Measurements from ENCODE around the gene SETD6. TPM values are rescaled to one million over a fixed set of nuclear protein-coding genes. Genes with fewer than 3 reads are reported as not detected.

SETD6 gene
- polyA plus RNA-seq, 1 of the 3 experiments (the other 2 are of a cell fraction) = 17.2 TPM

DNA sequence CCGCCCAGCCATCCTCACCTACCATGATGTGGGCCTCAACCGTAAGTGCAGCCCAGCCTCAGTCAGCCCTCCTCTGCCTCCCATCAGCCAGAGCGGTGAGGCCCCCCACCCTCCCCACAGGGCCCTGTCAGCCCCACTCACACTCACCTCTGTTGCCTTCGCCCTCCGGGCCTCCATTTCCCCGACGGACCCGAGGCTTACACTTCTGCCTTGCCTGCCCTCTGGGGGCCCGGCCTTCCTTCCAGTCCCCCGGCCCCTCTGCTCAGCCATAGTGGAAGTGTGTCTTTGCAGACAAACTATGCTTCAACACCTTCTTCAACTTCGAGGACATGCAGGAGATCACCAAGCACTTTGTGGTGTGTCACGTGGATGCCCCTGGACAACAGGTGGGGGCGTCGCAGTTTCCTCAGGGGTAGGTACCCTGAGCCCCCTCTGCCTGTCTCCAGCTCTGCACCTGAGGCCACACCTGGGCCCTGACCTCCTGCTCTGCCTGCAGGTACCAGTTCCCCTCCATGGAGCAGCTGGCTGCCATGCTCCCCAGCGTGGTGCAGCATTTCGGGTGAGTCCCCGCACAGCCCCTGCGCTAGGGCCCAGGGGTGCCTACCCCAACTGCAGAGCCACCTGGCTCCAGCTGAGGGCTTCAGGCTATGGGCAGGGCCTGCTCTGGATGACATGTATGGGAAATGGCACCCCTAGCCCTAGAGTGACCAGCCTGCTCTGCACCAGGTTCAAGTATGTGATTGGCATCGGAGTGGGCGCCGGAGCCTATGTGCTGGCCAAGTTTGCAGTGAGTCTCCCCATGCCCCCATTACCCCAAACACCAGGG, 11.2 kb upstream of the SETD6 start:
- Histone ChIP-seq H3K27ac (ENCODE audit: low read depth in 2 of 2, low read length in 1 of 2) (no peak overlapping the region), H2AFZ (ENCODE audit: low read depth) (no peak overlapping the region), H3K36me3 (replicated peaks in 1 of 2; ENCODE audit: control insufficient read depth in 1 of 2, insufficient read depth in 2 of 2, low read length in 1 of 2) (peaks cover 0 to 25% of the 10 kb centered on the region in 2 experiments), H3K27me3 (ENCODE audit: insufficient read depth) (no peaks in the 10 kb centered on the region), H3F3A (replicated peaks; ENCODE audit: insufficient read depth) (no peaks in the 10 kb centered on the region), H3K79me2 (ENCODE audit: insufficient read depth) (peaks cover 8% of the 10 kb centered on the region; the same call in 1 of the 2 replicates), H3K9me2 (no peaks in the 10 kb centered on the region), H3K4me2 (no peak overlapping the region), H3K4me3 (ENCODE audit: low read depth in 2 of 2, low read length in 1 of 2) (no peak overlapping the region), H3K9ac (no peak overlapping the region), H3K9me3 (no peaks in the 10 kb centered on the region), H3K4me1 (ENCODE audit: control insufficient read depth in 1 of 2, insufficient read depth in 2 of 2, low read depth in 1 of 2, low read length in 1 of 2) (peaks cover 4 to 22% of the 10 kb centered on the region in 2 experiments; a peak in 2 of 4 replicates), H4K20me1 (ENCODE audit: insufficient read depth) (no peaks in the 10 kb centered on the region)
- DNase-seq = no peak
- ChIA-PET CTCF (no interaction called here), POLR2A (no interaction called here)
- WGBS (ENCODE audit: low lambda C conversion rate) = 95% methylated on average over 14 of the region's 21 CpGs
- no peak for TF ChIP-seq GATA2 (CRISPR knock-in tag; IDR thresholded peaks at IDR 0.05)

DNA sequence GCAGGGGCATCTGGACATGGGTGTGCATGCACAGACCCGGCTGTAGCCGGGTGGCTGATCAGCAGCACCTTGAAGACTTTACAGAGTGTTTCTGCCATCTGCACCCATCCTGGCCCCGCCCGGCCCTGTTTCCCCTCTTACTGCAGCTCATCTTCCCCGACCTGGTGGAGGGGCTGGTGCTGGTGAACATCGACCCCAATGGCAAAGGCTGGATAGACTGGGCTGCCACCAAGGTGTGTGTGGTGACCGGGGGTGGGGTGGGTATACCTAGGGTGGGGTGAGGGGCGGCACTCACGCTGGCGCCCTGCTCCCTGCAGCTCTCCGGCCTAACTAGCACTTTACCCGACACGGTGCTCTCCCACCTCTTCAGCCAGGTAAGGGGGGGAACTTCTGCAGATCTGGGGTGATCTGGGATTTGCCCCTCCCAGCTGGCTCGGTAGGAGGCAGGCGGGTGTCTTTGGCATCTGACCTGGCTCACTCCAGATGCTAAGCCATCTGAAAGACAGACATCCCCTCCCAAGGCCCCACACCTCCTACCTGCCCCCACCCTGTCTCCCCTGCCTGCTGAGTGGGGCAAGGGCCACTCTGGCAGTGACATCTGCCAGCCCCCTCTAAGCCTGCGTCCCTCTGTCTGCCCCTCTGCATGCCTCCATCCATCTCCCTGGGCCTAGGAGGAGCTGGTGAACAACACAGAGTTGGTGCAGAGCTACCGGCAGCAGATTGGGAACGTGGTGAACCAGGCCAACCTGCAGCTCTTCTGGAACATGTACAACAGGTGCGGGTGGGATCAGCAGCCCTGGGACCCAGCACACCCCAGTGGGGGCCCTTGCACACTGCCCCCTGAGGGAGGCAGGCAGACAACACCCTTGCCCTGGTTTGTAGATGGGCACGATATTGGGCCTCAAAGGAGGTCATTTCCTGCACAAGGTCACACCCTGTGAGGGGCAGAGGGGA, 8.8 kb upstream of the SETD6 start:
- Histone ChIP-seq H3K4me2 (no peak overlapping the region), H3K79me2 (ENCODE audit: insufficient read depth) (peaks cover 2% of the 10 kb centered on the region; the same call in 1 of the 2 replicates), H3K9me2 (no peaks in the 10 kb centered on the region), H3K9me3 (no peaks in the 10 kb centered on the region), H3K9ac (no peak overlapping the region), H3K27me3 (ENCODE audit: insufficient read depth) (no peaks in the 10 kb centered on the region), H4K20me1 (ENCODE audit: insufficient read depth) (no peaks in the 10 kb centered on the region), H2AFZ (ENCODE audit: low read depth) (no peak overlapping the region), H3F3A (replicated peaks; ENCODE audit: insufficient read depth) (no peaks in the 10 kb centered on the region), H3K4me3 (ENCODE audit: low read depth in 2 of 2, low read length in 1 of 2) (no peak overlapping the region), H3K27ac (ENCODE audit: low read depth in 2 of 2, low read length in 1 of 2) (no peak overlapping the region), H3K36me3 (replicated peaks in 1 of 2; ENCODE audit: control insufficient read depth in 1 of 2, insufficient read depth in 2 of 2, low read length in 1 of 2) (peaks cover 0 to 29% of the 10 kb centered on the region in 2 experiments), H3K4me1 (ENCODE audit: control insufficient read depth in 1 of 2, insufficient read depth in 2 of 2, low read depth in 1 of 2, low read length in 1 of 2) (peaks cover under 1 to 6% of the 10 kb centered on the region in 2 experiments; a peak in 2 of 4 replicates)
- no peak for TF ChIP-seq CHD2 (IDR thresholded peaks at IDR 0.05; ENCODE audit: low read length, partially characterized antibody)
- TF ChIP-seq FOXJ3 (CRISPR knock-in tag; IDR thresholded peaks at IDR 0.05) = no peak
- TF ChIP-seq, protein P1, sequence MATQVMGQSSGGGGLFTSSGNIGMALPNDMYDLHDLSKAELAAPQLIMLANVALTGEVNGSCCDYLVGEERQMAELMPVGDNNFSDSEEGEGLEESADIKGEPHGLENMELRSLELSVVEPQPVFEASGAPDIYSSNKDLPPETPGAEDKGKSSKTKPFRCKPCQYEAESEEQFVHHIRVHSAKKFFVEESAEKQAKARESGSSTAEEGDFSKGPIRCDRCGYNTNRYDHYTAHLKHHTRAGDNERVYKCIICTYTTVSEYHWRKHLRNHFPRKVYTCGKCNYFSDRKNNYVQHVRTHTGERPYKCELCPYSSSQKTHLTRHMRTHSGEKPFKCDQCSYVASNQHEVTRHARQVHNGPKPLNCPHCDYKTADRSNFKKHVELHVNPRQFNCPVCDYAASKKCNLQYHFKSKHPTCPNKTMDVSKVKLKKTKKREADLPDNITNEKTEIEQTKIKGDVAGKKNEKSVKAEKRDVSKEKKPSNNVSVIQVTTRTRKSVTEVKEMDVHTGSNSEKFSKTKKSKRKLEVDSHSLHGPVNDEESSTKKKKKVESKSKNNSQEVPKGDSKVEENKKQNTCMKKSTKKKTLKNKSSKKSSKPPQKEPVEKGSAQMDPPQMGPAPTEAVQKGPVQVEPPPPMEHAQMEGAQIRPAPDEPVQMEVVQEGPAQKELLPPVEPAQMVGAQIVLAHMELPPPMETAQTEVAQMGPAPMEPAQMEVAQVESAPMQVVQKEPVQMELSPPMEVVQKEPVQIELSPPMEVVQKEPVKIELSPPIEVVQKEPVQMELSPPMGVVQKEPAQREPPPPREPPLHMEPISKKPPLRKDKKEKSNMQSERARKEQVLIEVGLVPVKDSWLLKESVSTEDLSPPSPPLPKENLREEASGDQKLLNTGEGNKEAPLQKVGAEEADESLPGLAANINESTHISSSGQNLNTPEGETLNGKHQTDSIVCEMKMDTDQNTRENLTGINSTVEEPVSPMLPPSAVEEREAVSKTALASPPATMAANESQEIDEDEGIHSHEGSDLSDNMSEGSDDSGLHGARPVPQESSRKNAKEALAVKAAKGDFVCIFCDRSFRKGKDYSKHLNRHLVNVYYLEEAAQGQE (IDR thresholded peaks at IDR 0.05; ENCODE audit: low read depth, low read length) = no peak
- TF ChIP-seq SIN3A (IDR thresholded peaks at IDR 0.05; ENCODE audit: borderline replicate concordance, low read depth, low read length) = no peak
- no peak for TF ChIP-seq CTCF (IDR thresholded peaks at IDR 0.05)
- no peak for TF ChIP-seq ELF1 (IDR thresholded peaks at IDR 0.05)
- TF ChIP-seq, protein P2, sequence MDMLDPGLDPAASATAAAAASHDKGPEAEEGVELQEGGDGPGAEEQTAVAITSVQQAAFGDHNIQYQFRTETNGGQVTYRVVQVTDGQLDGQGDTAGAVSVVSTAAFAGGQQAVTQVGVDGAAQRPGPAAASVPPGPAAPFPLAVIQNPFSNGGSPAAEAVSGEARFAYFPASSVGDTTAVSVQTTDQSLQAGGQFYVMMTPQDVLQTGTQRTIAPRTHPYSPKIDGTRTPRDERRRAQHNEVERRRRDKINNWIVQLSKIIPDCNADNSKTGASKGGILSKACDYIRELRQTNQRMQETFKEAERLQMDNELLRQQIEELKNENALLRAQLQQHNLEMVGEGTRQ (IDR thresholded peaks at IDR 0.05; ENCODE audit: borderline replicate concordance, low read depth, low read length) = no peak
- TF ChIP-seq TEAD4 (IDR thresholded peaks at IDR 0.05; ENCODE audit: borderline replicate concordance, insufficient read depth) = no peak
- TF ChIP-seq MEF2A (IDR thresholded peaks at IDR 0.05; ENCODE audit: borderline replicate concordance, low read depth) = no peak
- TF ChIP-seq, protein P3, sequence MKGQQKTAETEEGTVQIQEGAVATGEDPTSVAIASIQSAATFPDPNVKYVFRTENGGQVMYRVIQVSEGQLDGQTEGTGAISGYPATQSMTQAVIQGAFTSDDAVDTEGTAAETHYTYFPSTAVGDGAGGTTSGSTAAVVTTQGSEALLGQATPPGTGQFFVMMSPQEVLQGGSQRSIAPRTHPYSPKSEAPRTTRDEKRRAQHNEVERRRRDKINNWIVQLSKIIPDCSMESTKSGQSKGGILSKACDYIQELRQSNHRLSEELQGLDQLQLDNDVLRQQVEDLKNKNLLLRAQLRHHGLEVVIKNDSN (IDR thresholded peaks at IDR 0.05; ENCODE audit: borderline replicate concordance, low read depth) = no peak
- ChIA-PET CTCF (interaction anchor here (1.0 to 1.7 kb wide), 5 partner anchors 11 to 170 kb away, joined by 3 to 9 read pairs (median 5); no protein-coding TSS in a partner anchor), POLR2A (interaction anchor here (0.6 kb wide), 1 partner anchor 10 kb away, joined by 3 read pairs; no protein-coding TSS in a partner anchor)
- DNase-seq = peak; percentile 17
- WGBS (ENCODE audit: low lambda C conversion rate) = 94% methylated on average over 18 of the region's 20 CpGs
